Myocyte (in vitro differentiated cells): Measurements from ENCODE around the gene CINP. TPM values are rescaled to one million over a fixed set of nuclear protein-coding genes. Genes with fewer than 3 reads are reported as not detected.
"Not testable (repeated sequence)": the region's sequence is repeated elsewhere in the genome, so short reads cannot be mapped to it uniquely, and the experiment has no call there.

Source experiments
- DNase-seq: peaks from one replicate; pipeline ENCODE4 v3.0.0-alpha.2; 2012; ENCODE audit warnings: low read depth
- total RNA-seq: library from RNA; depleted of rRNA; stranded (reverse); fragments of >200 nt; gene quantifications from 2 replicates; pipeline ENCODE4 v1.2.3, GENCODE V29; 2014

The CINP gene
- total RNA-seq, 1 donor from 2014 or later, result 55.5 TPM

- DNase-seq, result no peak
These were observed 41.8 kb downstream of the CINP start for GRCh38 chr14:102320671-102321455.

DNA sequence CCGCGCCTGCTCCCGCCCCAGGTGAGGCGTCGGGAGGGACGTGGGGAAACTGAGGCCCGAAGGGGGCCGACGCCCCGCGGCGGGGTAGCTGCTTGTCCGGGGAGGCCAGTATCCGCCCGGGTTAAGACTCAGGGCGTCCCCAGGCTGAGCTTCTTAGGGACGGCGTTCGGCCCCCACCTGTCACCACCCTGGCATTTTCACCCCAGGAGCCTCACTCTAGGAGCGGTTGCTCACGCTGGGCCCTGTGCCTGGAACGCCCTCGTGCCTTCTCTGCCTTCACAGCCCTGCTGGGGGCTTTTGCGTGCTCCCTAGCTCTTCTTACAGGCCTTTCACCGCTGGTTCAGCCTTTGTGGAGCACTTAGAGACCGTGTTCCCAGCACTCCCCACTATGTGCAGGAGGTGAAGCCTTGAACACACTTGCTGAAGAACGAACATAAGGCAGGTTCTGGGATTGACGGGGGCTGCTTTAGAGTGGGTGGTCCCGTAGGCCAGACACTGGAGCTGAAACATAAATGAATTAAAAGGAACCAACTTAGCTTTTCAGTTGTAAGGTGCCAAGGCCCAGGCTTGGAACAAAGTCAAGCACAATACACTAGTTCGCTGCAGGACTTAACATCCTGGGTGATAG, 42.5 kb downstream of the CINP start:
- peak; percentile 59 for DNase-seq

GRCh38 chr14:102319351-102320032, 43.2 kb downstream of the CINP start, which contains the start of gene ZNF839:
Gene ZNF839 (plus strand): TSS chr14:102319746. CDS start chr14:102319766, 20 bp downstream.
- DNase-seq, result peak; percentile 92

GRCh38 chr14:102318781-102319276, 43.9 kb downstream of the CINP start:
- no peak for DNase-seq

DNA sequence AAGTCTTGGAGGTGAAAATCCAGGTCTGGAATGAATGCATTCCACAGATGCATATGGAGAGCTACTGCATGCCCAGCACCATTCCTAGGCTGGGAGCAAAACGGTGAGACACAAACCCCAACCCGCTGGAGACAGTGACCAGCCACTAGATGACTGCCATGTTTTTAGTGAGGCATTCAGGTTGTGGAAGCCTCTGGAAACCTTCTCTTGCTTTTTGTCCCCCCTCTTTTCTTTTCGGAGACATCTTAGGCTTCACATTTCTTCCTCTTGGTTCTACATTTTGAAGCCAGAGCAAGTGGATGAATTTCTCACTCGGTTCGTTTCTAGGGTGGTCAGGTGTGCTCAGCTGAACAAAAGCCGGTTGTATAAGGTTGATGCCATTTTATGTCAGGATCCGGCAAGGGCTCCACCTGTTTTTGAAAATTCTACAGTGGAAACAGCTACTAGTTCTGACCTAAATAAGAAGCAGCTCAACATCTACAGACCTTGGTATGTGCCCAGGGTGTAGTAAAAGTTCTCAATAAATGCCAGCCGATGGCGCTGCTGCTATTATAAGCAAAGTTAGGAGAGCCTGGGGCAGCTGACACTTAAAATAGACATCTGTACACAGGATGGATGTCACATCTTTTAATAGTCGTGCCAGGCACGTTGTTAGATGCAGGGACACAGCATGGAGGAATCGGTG, 45.0 kb downstream of the CINP start:
- peak; percentile 90 for DNase-seq

DNA sequence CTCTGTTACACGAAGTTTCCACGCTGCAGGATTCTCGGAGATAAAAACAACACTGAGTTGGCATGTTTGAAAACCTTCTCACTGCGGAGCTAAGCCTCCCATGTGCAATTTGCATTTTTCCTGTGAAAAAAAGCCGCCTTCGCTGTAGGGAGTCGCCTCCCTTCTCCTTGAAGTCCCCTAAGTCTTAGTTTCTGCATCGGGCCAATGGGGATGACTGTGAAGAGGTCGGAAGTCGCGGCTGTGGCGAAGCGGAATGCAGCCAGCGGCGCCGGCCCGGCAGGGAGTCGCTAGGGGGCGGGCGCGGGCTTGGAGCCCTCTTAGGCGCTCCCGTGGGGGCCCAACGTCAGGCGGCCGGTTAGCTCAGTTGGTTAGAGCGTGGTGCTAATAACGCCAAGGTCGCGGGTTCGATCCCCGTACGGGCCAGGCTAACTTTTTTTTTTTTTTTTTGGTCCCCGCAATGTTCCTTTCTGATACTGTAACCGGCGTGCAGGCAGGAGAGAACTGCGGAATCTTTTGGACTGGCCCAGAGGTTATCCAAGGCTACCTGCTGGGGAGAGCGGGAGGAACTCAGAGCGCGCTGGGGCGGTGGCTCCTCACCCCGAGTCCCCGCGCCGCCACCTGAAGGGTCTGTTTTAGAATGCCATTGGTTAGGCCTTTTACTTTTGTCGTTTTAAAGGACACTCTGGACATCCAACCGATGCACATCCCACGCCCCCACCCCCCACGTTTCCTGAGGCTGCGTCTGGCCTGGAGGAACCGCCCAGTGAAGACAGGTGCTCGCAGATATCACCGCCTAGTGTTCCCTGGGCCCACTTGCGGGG, 45.7 kb downstream of the CINP start:
- DNase-seq, result peak; percentile 90

DNA sequence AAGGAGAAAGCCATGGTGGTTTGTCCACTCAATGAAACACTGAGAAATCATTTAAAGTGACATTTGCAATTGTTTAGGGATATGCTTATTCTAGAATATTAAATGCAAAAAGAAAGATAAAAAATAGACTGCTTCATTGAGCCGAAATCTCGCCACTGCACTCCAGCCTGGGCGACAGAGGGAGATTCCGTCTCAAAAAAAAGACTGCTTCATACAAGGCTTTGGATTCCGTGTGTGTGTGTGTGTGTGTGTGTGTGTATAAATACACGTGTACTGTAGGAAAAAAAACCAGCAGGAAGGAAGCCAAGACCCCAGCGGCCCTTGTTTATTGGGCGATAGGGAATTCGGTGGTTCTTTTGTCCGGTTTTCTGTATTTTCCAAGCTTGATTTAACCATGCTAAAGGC, 46.4 kb downstream of the CINP start:
- peak; percentile 67 for DNase-seq

DNA sequence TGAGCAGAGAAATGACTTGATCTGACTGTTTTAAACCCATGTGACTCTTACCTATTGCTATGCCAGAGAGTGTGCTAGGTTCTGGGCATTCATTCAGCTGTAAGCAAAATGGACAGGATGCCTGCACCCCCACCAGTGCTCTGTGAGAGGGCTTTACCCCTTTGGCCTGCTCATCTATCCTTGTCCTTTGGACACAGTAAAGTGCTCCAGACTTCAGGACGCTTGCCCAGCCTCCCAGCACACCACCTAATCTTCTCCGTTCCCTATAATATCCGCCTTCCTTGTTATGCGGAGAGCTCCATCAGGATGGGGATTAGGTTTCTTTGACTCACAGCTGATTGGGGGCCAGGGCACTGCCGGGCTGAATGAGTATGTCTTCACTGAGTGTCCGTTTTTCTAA, 47.6 kb downstream of the CINP start:
- DNase-seq, result no peak

- DNase-seq, result peak; percentile 79
These were observed 48.3 kb downstream of the CINP start for GRCh38 chr14:102314242-102315011.

- DNase-seq, result peak; percentile 97
These were observed 57.8 kb downstream of the CINP start, which contains the start of gene MOK for GRCh38 chr14:102304611-102305506. Gene MOK (minus strand): TSS chr14:102305164. CDS start chr14:102304968, 196 bp downstream.

DNA sequence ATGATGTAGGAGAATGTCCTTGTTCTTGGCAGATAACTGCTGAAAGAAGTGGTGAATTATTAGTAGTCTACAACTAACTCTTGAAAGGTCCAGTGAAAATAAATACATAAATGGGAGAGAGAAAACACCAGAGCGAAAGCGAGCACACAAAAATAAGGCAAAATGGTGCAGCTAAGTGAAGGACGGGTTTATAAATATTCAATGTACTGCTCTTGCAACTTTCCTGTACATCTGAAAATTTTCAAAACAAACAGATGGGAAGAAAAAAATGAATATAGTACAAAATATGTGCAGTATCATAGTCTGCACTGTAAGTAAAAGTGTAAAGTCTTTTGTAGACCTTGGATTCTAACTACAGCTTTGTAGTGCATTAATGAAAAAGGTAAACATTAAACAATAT, 59.0 kb downstream of the CINP start:
- DNase-seq, result no peak

DNA sequence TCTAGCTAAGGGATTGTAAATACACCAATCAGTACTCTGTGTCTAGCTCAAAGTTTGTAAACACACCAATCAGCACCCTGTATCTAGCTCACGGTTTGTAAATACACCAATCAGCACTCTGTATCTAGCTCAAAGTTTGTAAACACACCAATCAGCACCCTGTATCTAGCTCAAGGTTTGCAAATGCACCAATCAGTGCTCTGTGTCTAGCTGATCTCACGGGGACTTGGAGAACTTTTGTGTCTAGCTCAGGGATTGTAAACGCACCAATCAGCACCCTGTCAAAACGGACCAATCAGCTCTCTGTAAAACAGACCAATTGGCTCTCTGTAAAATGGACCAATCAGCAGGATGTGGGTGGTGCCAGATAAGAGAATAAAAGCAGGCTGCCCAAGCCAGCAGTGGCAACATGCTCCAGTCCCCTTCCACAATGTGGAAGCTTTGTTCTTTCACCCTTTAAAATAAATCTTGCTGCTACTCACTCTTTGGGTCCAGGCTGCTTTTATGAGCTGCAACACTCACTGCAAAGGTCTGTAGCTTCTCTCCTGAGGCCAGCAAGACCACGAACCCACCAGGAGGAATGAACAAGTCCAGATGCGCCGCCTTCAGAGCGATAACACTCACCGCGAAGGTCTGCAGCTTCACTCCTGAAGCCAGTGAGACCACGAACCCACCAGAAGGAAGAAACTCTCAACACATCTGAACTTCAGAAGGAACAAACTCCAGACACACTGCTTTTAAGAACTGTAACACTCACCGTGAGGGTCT, 64.2 kb downstream of the CINP start:
- not testable (repeated sequence) for DNase-seq

Other genes starting within 250 kb of the CINP start
- gene WDR20, start 223.0 kb downstream of the CINP start, total RNA-seq, result 20.0 and 24.3 TPM in 2 replicates
- 24.5 and 45.6 TPM in 2 replicates for gene MOK, start 57.7 kb downstream of the CINP start, total RNA-seq
- gene ZNF839, start 43.1 kb downstream of the CINP start, total RNA-seq, result 6.2 and 8.3 TPM in 2 replicates
- 11.7 and 15.8 TPM in 2 replicates for gene TECPR2, start 51 bp upstream of the CINP start, total RNA-seq
- gene ANKRD9, start 146.9 kb upstream of the CINP start, total RNA-seq, result 101 and 113 TPM in 2 replicates
- gene RCOR1, start 229.8 kb upstream of the CINP start, total RNA-seq, result 17.1 and 17.7 TPM in 2 replicates